WTC11 (cell line): ENCODE data around the gene PPP4R3B. TPM values are rescaled to one million over a fixed set of nuclear protein-coding genes. Genes with fewer than 3 reads are reported as not detected.

Experiments used
- ZNF425 ChIP-seq: fragments of 250-450 bp; sonication (Bioruptor Pico); conservative IDR thresholded peaks from 2 replicates; pipeline ENCODE4 v1.9.0; 2021; ENCODE audit warnings: mild to moderate bottlenecking
- total RNA-seq: library from RNA; stranded (reverse); gene quantifications from 3 replicates; pipeline ENCODE4 v1.2.3, GENCODE V29; 2021

Gene PPP4R3B
- total RNA-seq, 1 experiment from 2014 or later, result 39.0 TPM

- TF ChIP-seq ZNF425 (CRISPR knock-in tag), result no peak
Measured at GRCh38 chr2:55498582-55498981, 118.8 kb downstream of the PPP4R3B start (continued).

Other genes starting within 250 kb of the PPP4R3B start
- 81.1 to 97.5 TPM (median 82.5 TPM) in 3 replicates for gene CCDC88A, start 197.8 kb downstream of the PPP4R3B start, total RNA-seq
- 19.3 to 23.6 TPM (median 19.7 TPM) in 3 replicates for gene CFAP36, start 97.9 kb downstream of the PPP4R3B start, total RNA-seq
- gene PNPT1, start 76.2 kb upstream of the PPP4R3B start, total RNA-seq, result 36.7 to 44.9 TPM (median 37.0 TPM) in 3 replicates